Neuron (in vitro differentiated cells): ENCODE measurements around the gene PRDX5.
"Not testable (repeated sequence)": the region's sequence is repeated elsewhere in the genome, so short reads cannot be mapped to it uniquely, and the experiment has no call there.

Experiments
- H2AFZ ChIP-seq: one replicate; pipeline ENCODE4 v1.6.1; 2013; ENCODE audit warnings: low read depth, mild to moderate bottlenecking, inconsistent platforms, low read length, moderate library complexity
- H3K27me3 ChIP-seq: one replicate; pipeline ENCODE4 v1.6.1; 2013; ENCODE audit warnings: low read length; ENCODE audit not compliant: insufficient read depth
- H3K36me3 ChIP-seq: one replicate; pipeline ENCODE4 v1.6.1; 2013; ENCODE audit warnings: low read length; ENCODE audit not compliant: insufficient read depth
- H3K4me1 ChIP-seq: one replicate; pipeline ENCODE4 v1.6.1; 2013; ENCODE audit warnings: low read length; ENCODE audit not compliant: insufficient read depth
- H3K4me3 ChIP-seq: 2 replicates; pipeline ENCODE4 v1.5.1; 2013; ENCODE audit warnings: mild to moderate bottlenecking, low read length, moderate library complexity
- H3K9me3 ChIP-seq: one replicate; pipeline ENCODE4 v1.6.1; 2013; ENCODE audit warnings: low read length

The PRDX5 gene

GRCh38 chr11:64318766-64319761, 1.1 kb downstream of the PRDX5 start:
- no peaks in the 10 kb centered on the region for H3K27me3 ChIP-seq
- H3K4me3 ChIP-seq = peak overlapping the region; percentile 63
- H2AFZ ChIP-seq = no peak overlapping the region
- H3K9me3 ChIP-seq = no peaks in the 10 kb centered on the region
- H3K36me3 ChIP-seq = peaks cover 14% of the 10 kb centered on the region
- peaks cover 18% of the 10 kb centered on the region for H3K4me1 ChIP-seq

DNA sequence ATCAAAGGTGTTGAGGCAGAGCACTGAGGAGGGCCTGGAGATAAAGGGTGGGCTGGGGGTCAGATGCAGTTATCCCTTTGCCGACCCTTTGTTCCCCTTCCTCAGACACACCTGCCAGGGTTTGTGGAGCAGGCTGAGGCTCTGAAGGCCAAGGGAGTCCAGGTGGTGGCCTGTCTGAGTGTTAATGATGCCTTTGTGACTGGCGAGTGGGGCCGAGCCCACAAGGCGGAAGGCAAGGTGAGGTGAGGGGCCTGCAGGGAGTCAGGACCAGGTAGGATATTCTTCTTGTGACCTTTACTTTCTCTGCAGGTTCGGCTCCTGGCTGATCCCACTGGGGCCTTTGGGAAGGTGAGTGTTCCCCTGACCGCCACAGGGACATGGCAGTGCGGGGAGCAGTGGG, 2.6 kb downstream of the PRDX5 start:
- H3K4me3 ChIP-seq = no peak overlapping the region
- H3K36me3 ChIP-seq = peaks cover 6% of the 10 kb centered on the region
- no peaks in the 10 kb centered on the region for H3K27me3 ChIP-seq

GRCh38 chr11:64321026-64321425, 3.1 kb downstream of the PRDX5 start:
- Histone ChIP-seq H3K27me3 (no peaks in the 10 kb centered on the region), H3K36me3 (peaks cover 5% of the 10 kb centered on the region), H3K4me1 (peaks cover 18% of the 10 kb centered on the region), H2AFZ (no peak overlapping the region), H3K4me3 (no peak overlapping the region), H3K9me3 (no peaks in the 10 kb centered on the region)

More for the DNA sequence above, 2.6 kb downstream of the PRDX5 start:
- Histone ChIP-seq H3K9me3 (no peaks in the 10 kb centered on the region), H2AFZ (no peak overlapping the region), H3K4me1 (peaks cover 18% of the 10 kb centered on the region)

DNA sequence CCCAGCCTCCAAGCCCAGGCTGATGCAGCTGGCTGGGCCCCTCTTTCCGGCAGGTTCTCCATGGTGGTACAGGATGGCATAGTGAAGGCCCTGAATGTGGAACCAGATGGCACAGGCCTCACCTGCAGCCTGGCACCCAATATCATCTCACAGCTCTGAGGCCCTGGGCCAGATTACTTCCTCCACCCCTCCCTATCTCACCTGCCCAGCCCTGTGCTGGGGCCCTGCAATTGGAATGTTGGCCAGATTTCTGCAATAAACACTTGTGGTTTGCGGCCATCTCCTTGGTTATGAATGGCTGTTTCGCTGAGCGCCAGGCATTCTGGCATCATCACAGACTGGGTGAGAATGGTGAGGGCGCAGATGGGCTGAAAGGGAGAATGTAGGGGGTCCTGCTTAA, 3.6 kb downstream of the PRDX5 start:
- Histone ChIP-seq H2AFZ (no peak overlapping the region), H3K36me3 (peaks cover 2% of the 10 kb centered on the region), H3K9me3 (no peaks in the 10 kb centered on the region), H3K27me3 (no peaks in the 10 kb centered on the region), H3K4me1 (peaks cover 13% of the 10 kb centered on the region), H3K4me3 (no peak overlapping the region)

GRCh38 chr11:64322925-64323260, 5.0 kb downstream of the PRDX5 start:
- no peaks in the 10 kb centered on the region for H3K9me3 ChIP-seq
- peaks cover 2% of the 10 kb centered on the region for H3K36me3 ChIP-seq
- H3K4me1 ChIP-seq = peaks cover 7% of the 10 kb centered on the region
- no peak overlapping the region for H3K4me3 ChIP-seq
- H3K27me3 ChIP-seq = no peaks in the 10 kb centered on the region
- no peak overlapping the region for H2AFZ ChIP-seq

DNA sequence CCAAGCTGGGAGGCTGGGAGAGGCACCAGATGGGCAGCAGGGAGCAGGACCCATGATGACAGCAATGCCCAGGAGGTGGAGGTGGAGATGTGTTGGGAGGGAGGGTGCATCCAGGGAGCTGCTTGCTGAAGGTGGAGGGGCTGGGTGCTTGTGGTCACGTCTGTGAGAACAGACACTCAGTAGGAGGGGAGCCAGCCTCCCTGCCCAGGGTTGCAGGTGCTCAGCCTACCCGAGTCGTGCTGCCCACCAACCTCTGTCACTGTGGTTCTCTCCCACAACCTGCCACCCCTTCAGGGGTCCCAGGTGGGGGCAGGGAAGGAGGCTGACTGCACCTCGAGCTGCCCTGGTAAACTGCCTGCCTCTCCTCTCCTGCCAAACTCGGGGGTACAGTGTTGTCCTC, 5.5 kb downstream of the PRDX5 start:
- Histone ChIP-seq H3K4me3 (no peak overlapping the region), H2AFZ (no peak overlapping the region)

GRCh38 chr11:64323984-64324383, 6.1 kb downstream of the PRDX5 start:
- H3K36me3 ChIP-seq, H3K9me3 ChIP-seq, H3K4me3 ChIP-seq, H3K27me3 ChIP-seq, H3K4me1 ChIP-seq, H2AFZ ChIP-seq: not testable (repeated sequence)

More for the DNA sequence above, 5.5 kb downstream of the PRDX5 start:
- no peaks in the 10 kb centered on the region for H3K27me3 ChIP-seq
- H3K4me1 ChIP-seq = peaks cover 7% of the 10 kb centered on the region
- no peaks in the 10 kb centered on the region for H3K9me3 ChIP-seq
- peaks cover 2% of the 10 kb centered on the region for H3K36me3 ChIP-seq

GRCh38 chr11:64324692-64325469, 7.0 kb downstream of the PRDX5 start:
- Histone ChIP-seq H3K4me1 (no peaks in the 10 kb centered on the region), H3K9me3 (no peaks in the 10 kb centered on the region), H3K36me3 (peaks cover 2% of the 10 kb centered on the region), H3K27me3 (no peaks in the 10 kb centered on the region), H2AFZ (no peak overlapping the region), H3K4me3 (no peak overlapping the region)

GRCh38 chr11:64327375-64327774, 9.5 kb downstream of the PRDX5 start:
- Histone ChIP-seq H3K36me3 (no peaks in the 10 kb centered on the region), H3K4me1 (no peaks in the 10 kb centered on the region), H3K9me3 (no peaks in the 10 kb centered on the region), H3K4me3 (no peak overlapping the region), H2AFZ (no peak overlapping the region), H3K27me3 (no peaks in the 10 kb centered on the region)

DNA sequence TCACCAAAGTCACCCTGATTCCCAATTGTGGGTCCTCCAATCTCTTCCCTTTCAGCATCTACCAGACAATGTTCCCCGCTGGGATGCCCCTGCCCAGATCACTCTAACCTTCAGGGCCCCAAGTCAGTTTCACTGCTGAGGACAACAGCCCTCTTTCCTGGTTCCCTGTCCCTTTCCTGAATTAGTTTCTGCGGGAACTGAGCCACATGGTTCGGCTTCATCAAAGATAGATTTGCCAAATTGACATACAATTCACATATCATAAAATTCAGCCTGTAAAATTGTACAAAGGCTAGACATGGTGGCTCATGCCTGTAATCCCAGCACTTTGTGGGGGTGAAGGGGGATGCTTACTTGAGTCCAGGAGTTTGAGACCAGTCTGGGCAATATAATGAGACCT, 10.1 kb downstream of the PRDX5 start:
- Histone ChIP-seq H3K4me3 (no peak overlapping the region), H3K27me3 (no peaks in the 10 kb centered on the region), H2AFZ (no peak overlapping the region), H3K9me3 (no peaks in the 10 kb centered on the region), H3K36me3 (no peaks in the 10 kb centered on the region), H3K4me1 (no peaks in the 10 kb centered on the region)

DNA sequence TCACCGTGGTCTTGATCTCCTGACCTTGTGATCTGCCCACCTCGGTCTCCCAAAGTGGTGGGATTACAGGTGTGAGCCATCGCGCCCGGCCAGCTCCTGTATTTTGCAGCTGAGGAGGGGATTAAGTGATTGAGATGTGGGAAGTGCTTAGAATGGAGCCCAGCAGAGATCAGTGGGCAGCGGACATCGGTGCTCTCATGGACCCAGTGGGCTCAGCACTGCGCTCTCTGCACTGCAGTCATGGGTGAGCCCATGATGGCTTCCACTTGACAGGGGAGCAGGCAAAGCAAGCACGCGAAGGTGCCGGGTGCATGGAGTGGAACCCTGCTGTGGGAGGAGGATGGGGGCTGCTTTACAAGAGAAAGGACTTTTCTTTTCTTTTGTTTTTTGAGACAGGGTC, 13.0 kb downstream of the PRDX5 start:
- no peaks in the 10 kb centered on the region for H3K27me3 ChIP-seq
- H2AFZ ChIP-seq = no peak overlapping the region
- no peak overlapping the region for H3K4me3 ChIP-seq
- no peaks in the 10 kb centered on the region for H3K9me3 ChIP-seq
- peaks cover 2% of the 10 kb centered on the region for H3K4me1 ChIP-seq
- no peaks in the 10 kb centered on the region for H3K36me3 ChIP-seq

GRCh38 chr11:64331569-64332371, 13.8 kb downstream of the PRDX5 start:
- Histone ChIP-seq H3K36me3 (no peaks in the 10 kb centered on the region), H3K9me3 (no peaks in the 10 kb centered on the region), H3K4me3 (no peak overlapping the region), H3K27me3 (no peaks in the 10 kb centered on the region), H2AFZ (no peak overlapping the region), H3K4me1 (peaks cover 2% of the 10 kb centered on the region)

GRCh38 chr11:64333556-64333955, 15.6 kb downstream of the PRDX5 start:
- peaks cover 2% of the 10 kb centered on the region for H3K4me1 ChIP-seq
- no peaks in the 10 kb centered on the region for H3K9me3 ChIP-seq

More at GRCh38 chr11:64333556-64333955, 15.6 kb downstream of the PRDX5 start:
- no peaks in the 10 kb centered on the region for H3K27me3 ChIP-seq
- H2AFZ ChIP-seq = no peak overlapping the region
- H3K4me3 ChIP-seq = no peak overlapping the region
- no peaks in the 10 kb centered on the region for H3K36me3 ChIP-seq
